Testis (tissue), 3 donors: ENCODE results near the gene TRAF3IP3. TPM values are rescaled to one million over a fixed set of nuclear protein-coding genes. Genes with fewer than 3 reads are reported as not detected.

Experiments used
- DNase-seq: peaks from one replicate; pipeline ENCODE4 v3.0.0-alpha.2; 2019
- H3K27ac ChIP-seq, 2 donors: fragments of 200-600 bp; sonication (generic); one replicate each; pipeline ENCODE4 v1.5.1; 2019
- H3K27me3 ChIP-seq: fragments of 200-600 bp; sonication (generic); one replicate; pipeline ENCODE4 v1.5.1; 2019
- H3K36me3 ChIP-seq: fragments of 200-600 bp; sonication (generic); one replicate; pipeline ENCODE4 v1.5.1; 2017; ENCODE audit warnings: low read depth; ENCODE audit errors: missing control alignments
- H3K4me1 ChIP-seq: fragments of 200-600 bp; sonication (generic); one replicate; pipeline ENCODE4 v1.5.1; 2019
- H3K4me3 ChIP-seq, 2 donors: fragments of 200-600 bp; sonication (generic); one replicate each; pipeline ENCODE4 v1.5.1; 2017 to 2019
- H3K9me3 ChIP-seq: fragments of 200-600 bp; sonication (generic); one replicate; pipeline ENCODE4 v1.5.1; 2017
- CTCF ChIP-seq, 3 experiments: fragments of 450-650 bp in 2 of 3; fragments of 200-600 bp in 1 of 3; sonication (generic) in 1 of 3; IDR thresholded peaks; one replicate each; pipeline ENCODE4 v1.5.1; 2016 to 2019; ENCODE audit warnings: antibody characterized with exemption in 3 of 3, mild to moderate bottlenecking in 2 of 3, moderate library complexity in 1 of 3
- POLR2A ChIP-seq: fragments of 450-650 bp; IDR thresholded peaks from one replicate; pipeline ENCODE4 v1.6.1; 2017; ENCODE audit warnings: antibody characterized with exemption, mild to moderate bottlenecking, moderate library complexity
- WGBS, 2 donors: methylation state at CpG; one replicate each; pipeline ENCODE4 v1.1.5; 2018; 5-methylcytosine and 5-hydroxymethylcytosine counted together
- intact Hi-C: fragments of 100-400 bp; cut with DNase I; formaldehyde crosslinking; loops from one replicate; pipeline ENCODE4 v1.15.1; 2023; ENCODE audit warnings: low total_unique reads
- polyA plus RNA-seq: library from polyadenylated mRNA; stranded (reverse); fragments of 350-450 nt; fragmentation: Illumina TruSeq; extraction: RNeasy Lipid Tissue Mini Kit (QIAGEN cat#74804); gene quantifications from one replicate; pipeline ENCODE4 v1.2.3, GENCODE V29; 2014; ENCODE audit warnings: low read depth, low replicate concordance; ENCODE audit not compliant: insufficient read depth
- total RNA-seq, 2 donors: library from RNA; depleted of rRNA; stranded (reverse); fragments of >200 nt; gene quantifications; one replicate each; pipeline ENCODE4 v1.2.3, GENCODE V29; 2016

Gene TRAF3IP3
- total and polyA plus RNA-seq, 3 donors from 2014 or later: 0.63 to 9.2 (median 3.3) TPM

GRCh38 chr1:209769171-209769904 is 13.5 kb downstream of the TRAF3IP3 start:
- DNase-seq: peak; percentile 44
- WGBS, 2 donors: 20 to 31% methylated on average over 13 of the region's 13 CpGs
- peak overlapping the region; percentile 29 to 54 for H3K27ac ChIP-seq
- H3K4me1 ChIP-seq: peaks cover 17% of the 10 kb centered on the region
- no peaks in the 10 kb centered on the region for H3K9me3 ChIP-seq
- no peaks in the 10 kb centered on the region for H3K27me3 ChIP-seq
- intact Hi-C loops: no loop called here
- TF ChIP-seq CTCF (IDR thresholded peaks at IDR 0.05): no peak
- no peak for TF ChIP-seq POLR2A
- no peaks in the 10 kb centered on the region for H3K36me3 ChIP-seq
- H3K4me3 ChIP-seq: no peak overlapping the region

- peak overlapping the region; percentile 29 to 54 for H3K27ac ChIP-seq
- no peaks in the 10 kb centered on the region for H3K36me3 ChIP-seq
- H3K4me3 ChIP-seq: no peak overlapping the region
- DNase-seq: no peak
- intact Hi-C loops: no loop called here
- H3K9me3 ChIP-seq: no peaks in the 10 kb centered on the region
- 40 to 51% methylated on average over 7 of the region's 7 CpGs for WGBS, 2 donors
- no peaks in the 10 kb centered on the region for H3K27me3 ChIP-seq
- TF ChIP-seq POLR2A: no peak
- no peak for TF ChIP-seq CTCF (IDR thresholded peaks at IDR 0.05)
- H3K4me1 ChIP-seq: peaks cover 17% of the 10 kb centered on the region
Observed at GRCh38 chr1:209769971-209770370, 14.1 kb downstream of the TRAF3IP3 start.

GRCh38 chr1:209770636-209771415 is 15.0 kb downstream of the TRAF3IP3 start:
- DNase-seq: no peak
- Histone ChIP-seq H3K4me3 (no peak overlapping the region), H3K27me3 (no peaks in the 10 kb centered on the region), H3K9me3 (no peaks in the 10 kb centered on the region), H3K27ac (no peak overlapping the region), H3K4me1 (peaks cover 17% of the 10 kb centered on the region), H3K36me3 (no peaks in the 10 kb centered on the region)
- intact Hi-C loops: no loop called here
- 73 to 78% methylated on average over 17 of the region's 17 CpGs for WGBS, 2 donors
- no peak for TF ChIP-seq CTCF (IDR thresholded peaks at IDR 0.05)

GRCh38 chr1:209772126-209772525 is 16.3 kb downstream of the TRAF3IP3 start:
- Histone ChIP-seq H3K9me3 (no peaks in the 10 kb centered on the region), H3K27me3 (no peaks in the 10 kb centered on the region), H3K4me1 (peaks cover 17% of the 10 kb centered on the region), H3K27ac (no peak overlapping the region), H3K36me3 (no peaks in the 10 kb centered on the region), H3K4me3 (no peak overlapping the region)
- no peak for DNase-seq
- TF ChIP-seq POLR2A: no peak
- TF ChIP-seq CTCF (IDR thresholded peaks at IDR 0.05): no peak
- intact Hi-C loops: no loop called here
- WGBS, 2 donors: 35 to 58% methylated on average over 6 of the region's 6 CpGs
